Activated CD4-positive, alpha-beta T cell treated with anti-CD3 and anti-CD28 coated beads, Interleukin-2, amount 50 U/mL, for 1 hour (primary cell): ENCODE results near the gene EXD2.
"Not testable (repeated sequence)": the region's sequence is repeated elsewhere in the genome, so short reads cannot be mapped to it uniquely, and the experiment has no call there.

Experiments
- DNase-seq: peaks from one replicate; pipeline ENCODE4 v3.0.0-alpha.2; 2020

EXD2 gene

GRCh38 chr14:69191340-69192111 is at the start of gene EXD2:
Gene EXD2 (plus strand): TSS chr14:69191498. CDS start chr14:69209471, 17,973 bp downstream.
- DNase-seq = peak; percentile 61

- no peak for DNase-seq
Measured at GRCh38 chr14:69141550-69141949, 49.7 kb upstream of the EXD2 start.

- DNase-seq = no peak
Measured at GRCh38 chr14:69142101-69142500, 49.2 kb upstream of the EXD2 start.

GRCh38 chr14:69149461-69150244 is 41.6 kb upstream of the EXD2 start:
- no peak for DNase-seq

GRCh38 chr14:69151458-69152180 is 39.7 kb upstream of the EXD2 start:
- DNase-seq = peak; percentile 75

- DNase-seq = peak; percentile 41
Measured at GRCh38 chr14:69152181-69152901, 39.0 kb upstream of the EXD2 start.

- peak; percentile 93 for DNase-seq
Measured at GRCh38 chr14:69152902-69153151, 38.5 kb upstream of the EXD2 start, which contains the start of gene DCAF5. Gene DCAF5 (minus strand): TSS chr14:69153119. CDS start chr14:69152978, 141 bp downstream.

GRCh38 chr14:69153152-69153872 is 38.0 kb upstream of the EXD2 start:
- DNase-seq = no peak

GRCh38 chr14:69153873-69154270 is 37.4 kb upstream of the EXD2 start:
- DNase-seq = no peak

- no peak for DNase-seq
Measured at GRCh38 chr14:69154779-69155178, 36.5 kb upstream of the EXD2 start.

GRCh38 chr14:69156224-69156623 is 35.1 kb upstream of the EXD2 start:
- no peak for DNase-seq

GRCh38 chr14:69161590-69161989 is 29.7 kb upstream of the EXD2 start:
- no peak for DNase-seq

- DNase-seq = not testable (repeated sequence)
Measured at GRCh38 chr14:69165787-69166186, 25.5 kb upstream of the EXD2 start.

GRCh38 chr14:69170839-69171238 is 20.5 kb upstream of the EXD2 start:
- no peak for DNase-seq

GRCh38 chr14:69171569-69171968 is 19.7 kb upstream of the EXD2 start:
- DNase-seq = no peak

- no peak for DNase-seq
Measured at GRCh38 chr14:69175130-69175529, 16.2 kb upstream of the EXD2 start.

- no peak for DNase-seq
Measured at GRCh38 chr14:69181491-69181890, 9.8 kb upstream of the EXD2 start.

- not testable (repeated sequence) for DNase-seq
Measured at GRCh38 chr14:69182580-69182979, 8.7 kb upstream of the EXD2 start.

- no peak for DNase-seq
Measured at GRCh38 chr14:69183735-69184134, 7.6 kb upstream of the EXD2 start.

- no peak for DNase-seq
Measured at GRCh38 chr14:69190191-69190590, 1.1 kb upstream of the EXD2 start.

- no peak for DNase-seq
Measured at GRCh38 chr14:69193721-69194120, 2.4 kb downstream of the EXD2 start.

GRCh38 chr14:69199786-69200185 is 8.5 kb downstream of the EXD2 start:
- DNase-seq = no peak
